GM18951 (cell line): ENCODE data around the gene SEPTIN12.

ENCODE experiments used
- POLR2A ChIP-seq: IDR thresholded peaks from 4 replicates; pipeline ENCODE4 v1.6.1; 2011; ENCODE audit warnings: mild to moderate bottlenecking; ENCODE audit not compliant: insufficient read length, insufficient read depth; ENCODE audit errors: extremely low read depth
- in situ Hi-C: fragments of 300-500 bp; cut with MboI; formaldehyde crosslinking; loops from one replicate; pipeline ENCODE4 v1.12.0; 2022; ENCODE audit warnings: low sequenced_read_pairs, mixed read lengths, inconsistent platforms; ENCODE audit not compliant: unreplicated experiment

The SEPTIN12 gene

GRCh38 chr16:4767872-4768548 lies 20.1 kb downstream of the SEPTIN12 start:
- TF ChIP-seq POLR2A, result no peak
- in situ Hi-C loops, result no loop called here

- in situ Hi-C loops, result no loop called here
- peak; percentile 77 for TF ChIP-seq POLR2A
Measured at GRCh38 chr16:4766875-4767628, 21.1 kb downstream of the SEPTIN12 start, which contains the start of gene ZNF500. Gene ZNF500, minus strand, starts transcription at chr16:4767162. Its CDS starts 1,184 bp downstream, at chr16:4765978.

GRCh38 chr16:4765511-4766474 lies 22.4 kb downstream of the SEPTIN12 start:
- no peak for TF ChIP-seq POLR2A
- in situ Hi-C loops, result no loop called here

GRCh38 chr16:4763791-4764190 lies 24.4 kb downstream of the SEPTIN12 start:
- in situ Hi-C loops, result no loop called here
- no peak for TF ChIP-seq POLR2A

GRCh38 chr16:4762205-4762604 lies 25.9 kb downstream of the SEPTIN12 start:
- in situ Hi-C loops, result no loop called here
- TF ChIP-seq POLR2A, result no peak

GRCh38 chr16:4760221-4760910 lies 27.8 kb downstream of the SEPTIN12 start:
- TF ChIP-seq POLR2A, result no peak
- in situ Hi-C loops, result no loop called here

GRCh38 chr16:4755687-4756086 lies 32.5 kb downstream of the SEPTIN12 start:
- in situ Hi-C loops, result no loop called here
- no peak for TF ChIP-seq POLR2A

- in situ Hi-C loops, result no loop called here
- no peak for TF ChIP-seq POLR2A
Measured at GRCh38 chr16:4754865-4755264, 33.3 kb downstream of the SEPTIN12 start.

GRCh38 chr16:4753227-4753626 lies 34.9 kb downstream of the SEPTIN12 start:
- TF ChIP-seq POLR2A, result no peak
- in situ Hi-C loops, result no loop called here

- in situ Hi-C loops, result no loop called here
Measured at GRCh38 chr16:4752351-4753100, 35.6 kb downstream of the SEPTIN12 start.

GRCh38 chr16:4750896-4751295 lies 37.2 kb downstream of the SEPTIN12 start:
- in situ Hi-C loops, result no loop called here
- TF ChIP-seq POLR2A, result no peak

More at GRCh38 chr16:4752351-4753100, 35.6 kb downstream of the SEPTIN12 start:
- no peak for TF ChIP-seq POLR2A

GRCh38 chr16:4749700-4750257 lies 38.4 kb downstream of the SEPTIN12 start:
- no peak for TF ChIP-seq POLR2A
- in situ Hi-C loops, result no loop called here
